DOHH2 (cell line): ENCODE measurements around the gene PRR9.

ENCODE experiments used
- CTCF ChIP-seq: fragments of 200-600 bp; sonication (generic); IDR thresholded peaks from one replicate; pipeline ENCODE4 v1.5.1; 2014; ENCODE audit warnings: antibody characterized with exemption, mild to moderate bottlenecking, low read depth, low read length; ENCODE audit not compliant: poor library complexity, severe bottlenecking
- EZH2phosphoT487 ChIP-seq: fragments of 200-600 bp; sonication (generic); IDR thresholded peaks from 2 replicates; pipeline ENCODE4 v1.6.1; 2017; ENCODE audit warnings: borderline replicate concordance, mild to moderate bottlenecking, antibody characterized with exemption, low read length, moderate library complexity, mixed read lengths

- no peak for TF ChIP-seq CTCF
- TF ChIP-seq EZH2phosphoT487 = no peak
Measured at GRCh38 chr1:153265457-153265856, 48.1 kb downstream of the PRR9 start.
